Liver (tissue), 3 donors: ENCODE data around the gene HTR3D.

ENCODE experiments used
- GABPA ChIP-seq, 2 donors: IDR thresholded peaks in 1 of 2; conservative IDR thresholded peaks in 1 of 2; 2 replicates each; pipeline ENCODE4 v1.6.1; 2016; ENCODE audit warnings: antibody characterized with exemption in 2 of 2, mild to moderate bottlenecking in 1 of 2, moderate library complexity in 1 of 2
- MAX ChIP-seq: IDR thresholded peaks from 2 replicates; pipeline ENCODE4 v1.6.1; 2016; ENCODE audit warnings: antibody characterized with exemption
- REST ChIP-seq: IDR thresholded peaks from 2 replicates; pipeline ENCODE4 v1.6.1; 2016; ENCODE audit warnings: antibody characterized with exemption, mild to moderate bottlenecking
- TF ChIP-seq, protein P1 (sequence below): fragments of 150-350 bp; IDR thresholded peaks from 2 replicates; pipeline ENCODE4 v1.5.1; 2017; ENCODE audit warnings: improper control_type of control experiment, low read depth, low read length; ENCODE audit not compliant: missing input control
- donor health status: healthy.
- donor health status: healthy.

DNA sequence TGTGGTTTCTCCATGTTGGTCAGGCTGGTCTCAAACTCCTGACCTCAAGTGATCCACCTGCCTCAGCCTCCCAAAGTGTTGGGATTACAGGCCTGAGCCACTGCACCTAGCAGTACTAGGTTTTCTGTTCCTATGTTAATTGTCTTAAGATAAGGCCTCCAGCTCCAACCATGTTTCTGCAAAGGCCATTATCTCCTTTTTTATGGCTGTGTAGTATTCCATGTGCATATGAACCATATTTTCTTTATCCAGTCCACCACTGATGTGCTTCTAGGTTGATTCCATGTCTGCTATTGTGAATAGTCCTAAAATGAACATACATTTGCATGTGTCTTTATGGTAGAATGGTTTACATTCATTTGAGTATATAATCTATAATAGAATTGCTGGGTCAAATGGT is 31.1 kb downstream of the HTR3D start:
- TF ChIP-seq GABPA (IDR thresholded peaks at IDR 0.05 in 1 of 2, conservative IDR thresholded peaks at IDR 0.05 in 1 of 2) (no peak), MAX (no peak), REST (no peak)
- TF ChIP-seq, protein P1, sequence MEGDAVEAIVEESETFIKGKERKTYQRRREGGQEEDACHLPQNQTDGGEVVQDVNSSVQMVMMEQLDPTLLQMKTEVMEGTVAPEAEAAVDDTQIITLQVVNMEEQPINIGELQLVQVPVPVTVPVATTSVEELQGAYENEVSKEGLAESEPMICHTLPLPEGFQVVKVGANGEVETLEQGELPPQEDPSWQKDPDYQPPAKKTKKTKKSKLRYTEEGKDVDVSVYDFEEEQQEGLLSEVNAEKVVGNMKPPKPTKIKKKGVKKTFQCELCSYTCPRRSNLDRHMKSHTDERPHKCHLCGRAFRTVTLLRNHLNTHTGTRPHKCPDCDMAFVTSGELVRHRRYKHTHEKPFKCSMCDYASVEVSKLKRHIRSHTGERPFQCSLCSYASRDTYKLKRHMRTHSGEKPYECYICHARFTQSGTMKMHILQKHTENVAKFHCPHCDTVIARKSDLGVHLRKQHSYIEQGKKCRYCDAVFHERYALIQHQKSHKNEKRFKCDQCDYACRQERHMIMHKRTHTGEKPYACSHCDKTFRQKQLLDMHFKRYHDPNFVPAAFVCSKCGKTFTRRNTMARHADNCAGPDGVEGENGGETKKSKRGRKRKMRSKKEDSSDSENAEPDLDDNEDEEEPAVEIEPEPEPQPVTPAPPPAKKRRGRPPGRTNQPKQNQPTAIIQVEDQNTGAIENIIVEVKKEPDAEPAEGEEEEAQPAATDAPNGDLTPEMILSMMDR, result no peak
